ENCODE measurements around the gene TEX261. TPM values are rescaled to one million over a fixed set of nuclear protein-coding genes. Genes with fewer than 3 reads are reported as not detected.
"Not testable (repeated sequence)": the region's sequence is repeated elsewhere in the genome, so short reads cannot be mapped to it uniquely, and the experiment has no call there.

The TEX261 gene
- total RNA-seq, 1 donor from 2014 or later, result 22.2 TPM

DNA sequence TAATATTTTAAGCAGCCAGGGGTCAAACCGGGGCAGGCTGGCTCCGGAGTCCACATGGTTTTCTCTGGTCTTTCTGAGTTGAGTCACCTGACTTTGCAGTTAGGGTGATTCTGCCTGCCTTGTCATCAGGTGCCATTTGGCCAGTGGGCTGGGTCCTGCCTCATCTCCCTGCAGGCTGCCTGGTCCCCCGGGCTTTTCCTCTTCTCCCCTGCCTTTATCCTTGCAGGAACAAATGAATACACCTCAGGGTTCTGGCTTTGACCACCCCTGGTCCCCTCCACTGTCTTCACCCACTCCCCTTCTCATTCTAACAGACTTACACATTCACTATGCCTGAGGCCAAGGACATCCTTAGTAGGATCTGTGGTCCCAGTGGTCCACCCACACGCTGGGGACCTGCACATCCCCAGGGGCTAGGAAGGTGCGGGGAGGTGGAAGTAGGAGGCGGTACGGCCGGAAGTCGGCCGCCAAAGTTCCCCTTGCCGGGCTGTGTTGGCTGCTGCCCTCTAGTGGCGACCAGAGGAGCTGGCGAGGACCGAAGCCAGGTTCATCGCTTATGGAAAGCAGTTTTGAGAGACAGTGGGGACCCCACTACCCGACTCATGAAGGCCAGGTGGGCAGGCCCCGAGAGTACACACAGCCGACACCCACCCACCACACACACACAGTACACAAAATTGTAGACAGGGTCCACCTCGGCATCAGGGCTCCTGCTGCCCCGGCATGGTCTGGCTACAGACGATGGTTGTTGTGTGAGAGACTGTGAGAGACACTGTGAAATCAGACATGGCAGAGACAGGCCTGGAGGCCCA, 6.3 kb upstream of the TEX261 start:
- DNase-seq (ENCODE audit: low read depth in 2 of 2), result peak in 1 of 2 donors; percentile 60

DNA sequence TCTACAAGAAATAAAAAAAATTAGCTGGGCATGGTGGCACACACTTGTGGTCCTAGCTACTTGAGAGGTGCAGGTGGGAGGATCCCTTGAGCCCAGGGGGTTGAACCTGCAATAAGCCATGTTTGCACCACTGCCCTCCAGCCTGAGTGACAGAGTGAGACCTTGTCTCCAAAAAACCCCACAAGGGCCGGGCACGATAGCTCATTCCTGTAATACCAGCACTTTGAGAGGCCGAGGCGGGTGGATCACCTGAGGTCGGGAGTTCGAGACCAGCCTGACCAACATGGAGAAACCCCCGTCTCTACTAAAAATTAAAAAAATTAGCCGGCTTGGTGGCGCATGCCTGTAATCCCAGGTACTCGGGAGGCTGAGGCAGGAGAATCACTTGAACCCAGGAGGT, 5.3 kb upstream of the TEX261 start:
- not testable (repeated sequence) for DNase-seq (ENCODE audit: low read depth in 2 of 2)

DNA sequence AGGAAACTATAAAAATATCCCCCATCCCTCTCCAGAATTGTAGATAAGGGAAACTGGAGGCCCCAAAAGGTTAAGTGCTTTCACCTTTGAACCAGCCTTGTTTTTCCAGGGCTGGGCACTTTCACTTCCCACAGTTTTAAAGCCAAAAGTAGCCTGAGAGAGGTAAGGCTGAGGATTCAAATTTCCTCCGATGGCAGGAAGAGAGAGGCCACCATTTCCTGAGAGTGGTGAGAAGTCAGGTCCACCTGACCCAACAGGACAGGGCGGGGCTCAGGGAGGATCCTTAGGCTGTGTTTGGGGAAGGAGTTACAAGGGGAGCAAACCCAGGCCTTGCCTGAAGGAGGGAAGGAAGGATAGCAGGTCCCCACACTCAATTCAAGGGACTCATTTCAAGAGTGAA, 4.7 kb upstream of the TEX261 start:
- no peak for DNase-seq (ENCODE audit: low read depth in 2 of 2)

- not testable (repeated sequence) for DNase-seq (ENCODE audit: low read depth in 2 of 2)
Observed at GRCh38 chr2:70998885-70999284, 4.2 kb upstream of the TEX261 start.

GRCh38 chr2:70995426-70995729, 705 bp upstream of the TEX261 start:
- DNase-seq (ENCODE audit: low read depth in 2 of 2), result peak in 1 of 2 donors; percentile 52

DNA sequence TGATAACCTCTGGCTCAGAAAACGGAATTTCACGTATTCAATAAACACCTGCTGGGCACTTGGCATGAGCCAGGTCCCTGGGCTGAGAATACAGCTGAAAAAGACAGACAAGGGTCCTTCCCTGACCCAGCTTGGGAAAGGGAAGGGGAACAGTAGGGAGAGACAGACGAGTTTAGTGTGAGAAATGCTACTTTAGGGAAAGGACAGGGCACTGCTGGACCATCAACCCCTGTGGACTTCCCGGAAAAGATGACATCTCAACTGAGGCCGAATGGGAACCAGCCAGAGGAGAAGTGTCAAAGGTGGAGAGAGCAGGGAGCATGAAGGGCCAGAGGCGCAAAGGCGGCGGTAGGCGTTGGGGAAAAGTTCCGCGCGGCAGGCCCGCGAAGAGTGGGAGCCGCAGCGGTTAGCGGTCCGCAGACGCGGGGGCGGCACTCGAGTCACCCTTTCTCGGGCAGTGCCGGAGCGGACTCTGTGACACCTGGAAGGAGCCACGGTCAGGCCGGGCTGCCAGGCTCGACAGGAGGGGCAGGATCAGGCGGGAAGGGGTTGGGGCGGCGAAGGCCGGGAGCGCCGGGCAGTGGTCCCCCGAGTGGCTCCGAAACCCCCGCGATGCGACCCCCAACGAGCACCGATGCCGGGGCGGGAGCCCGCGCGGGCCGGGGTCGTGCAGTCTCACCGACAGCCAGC, 519 bp downstream of the TEX261 start:
- peak in 1 of 2 donors; percentile 26 for DNase-seq (ENCODE audit: low read depth in 2 of 2)

DNA sequence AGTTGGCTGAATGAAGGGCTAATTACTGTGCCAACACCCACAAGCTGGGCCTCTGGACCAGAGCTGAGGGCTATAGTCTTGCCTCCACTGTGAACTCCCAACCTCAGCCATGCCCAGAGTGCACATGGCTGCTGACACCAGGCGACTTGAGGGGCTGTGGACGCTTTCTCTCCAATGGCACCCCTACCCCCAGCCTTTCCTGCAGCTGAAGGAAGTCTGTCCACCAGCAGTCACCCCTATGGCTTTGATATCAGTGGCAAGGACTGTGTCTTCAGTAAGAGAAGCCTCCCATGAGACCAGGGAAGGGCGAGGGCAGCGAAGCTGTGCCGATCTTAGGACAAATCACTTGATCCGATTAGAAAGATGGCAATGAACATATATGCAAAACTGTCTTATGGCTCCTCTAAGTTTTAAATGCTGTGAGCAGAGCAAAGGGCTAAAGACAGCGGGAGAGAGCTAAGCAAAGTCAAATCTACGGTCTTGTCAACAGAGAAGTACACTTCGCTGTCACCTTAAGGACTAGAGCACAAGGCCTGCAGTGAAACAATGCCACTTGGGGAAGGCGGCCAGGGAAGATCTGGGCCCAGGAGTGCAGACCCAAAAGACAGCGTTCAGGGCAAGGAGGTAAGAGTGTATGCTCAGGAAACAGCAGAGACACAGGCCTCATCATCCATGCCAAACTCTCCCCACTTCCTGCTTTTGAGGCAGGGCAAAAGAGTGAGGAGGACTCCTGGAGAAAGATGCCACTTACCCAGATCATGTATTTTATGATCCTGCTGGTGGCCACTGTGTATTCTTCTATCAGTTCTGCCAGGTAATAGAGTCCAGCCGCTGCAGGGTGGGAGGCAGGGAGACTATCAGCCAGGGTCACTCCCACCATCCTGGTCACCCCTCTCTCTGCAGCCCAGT, 1.5 kb downstream of the TEX261 start:
- DNase-seq (ENCODE audit: low read depth in 2 of 2), result no peak

GRCh38 chr2:70991742-70992141, 2.9 kb downstream of the TEX261 start:
- no peak for DNase-seq (ENCODE audit: low read depth in 2 of 2)

DNA sequence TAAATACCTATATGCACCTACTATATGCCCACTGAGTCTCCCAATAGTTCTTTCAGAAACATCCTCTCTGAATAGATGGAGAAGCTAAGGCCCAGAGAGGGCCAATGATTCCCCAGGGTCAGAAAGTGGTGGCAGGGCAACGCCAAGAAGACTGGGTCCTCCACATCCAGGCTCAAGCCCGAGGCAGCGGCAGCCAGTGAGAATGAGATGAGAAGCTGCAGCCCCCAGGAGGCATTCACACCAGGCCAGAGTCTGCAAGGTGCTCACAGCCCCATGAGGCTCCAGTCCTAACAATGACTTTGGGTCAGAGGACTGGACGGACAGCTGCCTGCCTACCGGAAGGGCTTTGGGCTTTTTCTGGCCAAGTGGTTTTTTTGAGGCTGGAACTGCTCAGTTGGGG, 3.5 kb downstream of the TEX261 start:
- no peak for DNase-seq (ENCODE audit: low read depth in 2 of 2)

GRCh38 chr2:70990216-70990615, 4.5 kb downstream of the TEX261 start:
- no peak for DNase-seq (ENCODE audit: low read depth in 2 of 2)

DNA sequence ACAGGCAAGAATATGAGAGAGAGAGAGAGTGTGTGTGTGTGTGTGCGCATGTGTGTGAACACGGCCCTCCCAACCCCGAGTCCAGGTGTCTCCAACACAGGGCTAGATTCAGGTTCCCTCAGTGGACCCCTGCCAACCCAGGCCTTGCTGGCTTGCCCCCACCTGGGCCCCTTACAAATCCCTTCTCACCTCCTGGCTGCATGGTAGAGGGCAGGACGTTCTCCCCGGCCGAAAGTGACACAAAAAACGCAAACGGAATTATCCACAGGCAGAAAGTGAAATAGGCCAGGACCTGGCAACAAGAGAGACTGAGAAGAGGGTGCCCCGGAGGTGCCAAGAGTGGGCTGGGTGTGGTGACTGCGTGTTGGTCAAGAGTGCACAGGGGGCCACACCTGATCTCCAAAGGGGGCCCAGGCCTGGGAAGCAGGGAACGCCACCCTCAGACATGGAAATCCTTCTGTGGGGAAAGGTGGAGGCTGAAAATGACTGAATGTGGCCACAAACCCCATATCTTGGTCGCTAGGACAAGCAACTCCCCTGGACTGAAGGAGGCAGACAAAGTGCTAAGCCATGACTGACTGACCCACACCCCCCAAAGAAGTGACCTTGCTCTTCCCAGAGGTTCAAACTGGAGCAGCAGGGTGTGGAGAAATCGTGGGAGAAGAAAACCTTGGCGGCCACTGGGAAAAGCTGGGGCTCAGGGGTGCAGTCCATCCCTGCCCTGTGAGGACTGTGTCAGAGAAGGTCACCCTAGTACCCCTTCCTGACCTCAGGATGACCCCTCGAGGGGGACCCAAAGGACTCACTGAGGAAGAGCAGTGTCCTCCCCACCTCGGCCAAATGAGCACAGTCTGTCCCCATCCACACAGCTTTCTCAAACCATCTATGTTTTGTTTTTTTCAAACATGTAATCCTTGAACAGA, 5.7 kb downstream of the TEX261 start:
- no peak for DNase-seq (ENCODE audit: low read depth in 2 of 2)

- peak in 1 of 2 donors; percentile 34 for DNase-seq (ENCODE audit: low read depth in 2 of 2)
Observed at GRCh38 chr2:70988151-70988550, 6.5 kb downstream of the TEX261 start.

GRCh38 chr2:70987386-70987785, 7.3 kb downstream of the TEX261 start:
- no peak for DNase-seq (ENCODE audit: low read depth in 2 of 2)

DNA sequence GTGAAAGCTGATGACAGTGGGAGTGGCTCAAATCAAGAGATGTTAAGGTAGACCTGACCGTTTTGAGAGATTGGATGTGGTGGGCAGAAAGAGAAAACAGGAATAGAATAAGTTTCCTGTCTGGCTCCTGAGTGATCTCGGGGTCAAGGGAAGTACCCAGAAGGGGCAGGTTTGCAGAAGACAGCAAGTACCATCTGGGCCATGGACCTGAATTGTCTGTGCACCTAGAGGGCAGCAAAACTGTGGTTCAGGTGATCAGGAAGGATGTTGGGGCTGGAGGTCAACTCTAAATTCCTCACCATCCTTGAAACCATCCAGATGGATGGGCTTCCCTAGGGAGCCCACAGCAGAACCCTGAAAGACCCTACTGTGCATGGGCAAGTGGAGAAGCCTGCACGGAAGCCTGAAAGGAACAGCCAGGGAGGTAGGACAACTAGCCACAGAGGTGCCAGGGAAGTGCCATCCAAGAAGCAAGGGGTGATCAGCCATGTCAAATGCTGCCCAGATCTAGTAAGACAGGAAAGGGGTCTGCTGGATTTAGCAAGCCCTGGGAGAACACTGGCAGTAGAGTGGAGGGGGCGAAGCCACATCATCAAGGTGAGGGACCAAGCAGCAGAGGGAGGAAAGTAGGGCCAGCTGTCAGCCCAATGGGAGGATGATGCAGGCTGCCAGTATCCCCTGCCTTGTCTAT, 8.0 kb downstream of the TEX261 start:
- no peak for DNase-seq (ENCODE audit: low read depth in 2 of 2)

DNA sequence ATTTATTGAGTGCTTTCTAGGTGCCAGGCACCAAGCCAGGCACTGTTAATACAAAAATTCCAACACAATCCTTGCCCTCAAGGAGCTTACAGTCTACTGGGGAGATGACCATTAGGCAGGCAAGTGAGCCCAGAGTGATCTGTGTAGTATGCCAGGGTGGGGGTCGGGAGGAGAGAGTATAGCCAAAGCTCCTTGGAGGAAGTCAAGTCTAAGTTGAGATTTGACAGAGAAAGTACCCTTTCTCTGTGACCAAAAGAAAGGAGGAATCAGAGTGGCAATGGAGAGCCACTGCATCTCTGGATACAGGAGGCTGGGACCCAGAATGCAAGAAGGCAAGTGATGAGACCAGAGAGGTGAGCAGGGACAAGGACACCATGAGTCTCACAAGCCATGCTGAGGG, 8.7 kb downstream of the TEX261 start:
- DNase-seq (ENCODE audit: low read depth in 2 of 2), result no peak

DNA sequence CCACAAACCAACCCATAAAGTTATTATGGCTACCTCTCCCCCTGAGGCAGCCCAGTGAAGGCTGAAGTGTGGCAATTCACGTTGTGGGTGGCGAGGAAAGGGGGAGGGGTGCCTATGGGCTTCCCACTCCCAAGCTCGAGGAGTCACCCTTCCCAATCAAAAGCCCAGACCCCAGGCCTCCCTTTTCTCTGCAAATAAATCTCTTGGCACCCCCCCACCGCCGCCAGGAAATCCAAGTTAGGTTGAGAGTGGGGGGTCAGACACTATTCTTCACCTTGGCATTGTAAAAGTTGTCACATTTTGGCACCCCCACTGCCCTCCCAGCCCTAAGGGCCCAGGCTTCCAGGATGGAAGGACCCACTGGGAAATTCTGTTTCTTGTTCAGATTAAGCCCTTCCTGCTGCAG, 9.4 kb downstream of the TEX261 start:
- no peak for DNase-seq (ENCODE audit: low read depth in 2 of 2)

- DNase-seq (ENCODE audit: low read depth in 2 of 2), result peak in 1 of 2 donors; percentile 58
Observed at GRCh38 chr2:70984576-70985282, 9.9 kb downstream of the TEX261 start.

DNA sequence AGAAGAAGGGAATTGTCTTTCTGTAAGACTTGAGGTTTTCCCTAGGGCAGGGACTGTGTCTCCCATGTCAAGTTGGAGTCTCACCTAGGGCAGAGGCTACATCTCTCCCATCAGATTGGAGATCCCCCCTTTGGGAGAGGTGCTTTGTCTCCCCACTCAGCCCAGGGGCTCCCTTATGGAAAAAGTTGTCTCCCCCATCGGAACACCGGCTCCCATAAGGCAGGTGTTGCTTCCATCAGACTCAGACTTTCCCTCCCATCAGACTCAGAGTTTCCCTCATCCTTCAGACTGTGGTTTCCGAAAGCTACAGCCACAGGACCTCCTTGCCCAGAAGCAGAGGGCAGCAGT, 10.5 kb downstream of the TEX261 start:
- DNase-seq (ENCODE audit: low read depth in 2 of 2), result no peak

- no peak for DNase-seq (ENCODE audit: low read depth in 2 of 2)
Observed at GRCh38 chr2:70983506-70984227, 11.0 kb downstream of the TEX261 start.
